SH-SY5Y (cell line): Measurements from ENCODE around the gene KCTD16.

ENCODE experiments used
- GATA2 ChIP-seq: IDR thresholded peaks from 2 replicates; pipeline ENCODE4 v1.6.1; 2011; ENCODE audit warnings: mild to moderate bottlenecking, low read depth, low read length
- GATA3 ChIP-seq: IDR thresholded peaks from 2 replicates; pipeline ENCODE4 v1.6.1; 2011; ENCODE audit warnings: low read depth, mild to moderate bottlenecking, low read length, moderate library complexity

GRCh38 chr5:144386315-144386714 lies 215.6 kb downstream of the KCTD16 start:
- TF ChIP-seq GATA2 (no peak), GATA3 (no peak)
